ENCODE results near the gene MAN1B1.

MAN1B1 gene

GRCh38 chr9:137107312-137107921, 20.6 kb downstream of the MAN1B1 start:
- H3K27ac ChIP-seq, result no peak overlapping the region
- DNase-seq (ENCODE audit: low spot score), result no peak
- no peak for TF ChIP-seq CTCF (IDR thresholded peaks at IDR 0.05)
- no peak overlapping the region for H3K4me3 ChIP-seq

GRCh38 chr9:137107982-137108381, 21.2 kb downstream of the MAN1B1 start:
- TF ChIP-seq CTCF (IDR thresholded peaks at IDR 0.05), result no peak
- H3K4me3 ChIP-seq, result no peak overlapping the region
- DNase-seq (ENCODE audit: low spot score), result no peak
- H3K27ac ChIP-seq, result no peak overlapping the region

- TF ChIP-seq CTCF (IDR thresholded peaks at IDR 0.05), result no peak
- Histone ChIP-seq H3K4me3 (no peak overlapping the region), H3K27ac (no peak overlapping the region)
- no peak for DNase-seq (ENCODE audit: low spot score)
Observed at GRCh38 chr9:137108608-137109249, 21.9 kb downstream of the MAN1B1 start.

- H3K4me3 ChIP-seq, result no peak overlapping the region
- TF ChIP-seq CTCF (IDR thresholded peaks at IDR 0.05), result no peak
- DNase-seq (ENCODE audit: low spot score), result no peak
- H3K27ac ChIP-seq, result no peak overlapping the region
Observed at GRCh38 chr9:137109250-137110146, 22.7 kb downstream of the MAN1B1 start.

GRCh38 chr9:137110147-137110910, 23.5 kb downstream of the MAN1B1 start:
- H3K27ac ChIP-seq, result no peak overlapping the region
- H3K4me3 ChIP-seq, result no peak overlapping the region
- DNase-seq (ENCODE audit: low spot score), result no peak
- no peak for TF ChIP-seq CTCF (IDR thresholded peaks at IDR 0.05)

GRCh38 chr9:137110911-137111787, 24.4 kb downstream of the MAN1B1 start:
- TF ChIP-seq CTCF (IDR thresholded peaks at IDR 0.05), result no peak
- no peak overlapping the region for H3K4me3 ChIP-seq
- H3K27ac ChIP-seq, result no peak overlapping the region
- no peak for DNase-seq (ENCODE audit: low spot score)
